HG03280 (cell line): ENCODE results near the gene NCOA1.
"Not testable (repeated sequence)": the region's sequence is repeated elsewhere in the genome, so short reads cannot be mapped to it uniquely, and the experiment has no call there.

Experiments
- ATAC-seq: cut with Tn5 transposase; IDR thresholded peaks from one replicate; pipeline ENCODE4 v1.9.1; 2021; ENCODE audit warnings: mild to moderate bottlenecking, moderate library complexity; ENCODE audit not compliant: unreplicated experiment

Gene NCOA1

DNA sequence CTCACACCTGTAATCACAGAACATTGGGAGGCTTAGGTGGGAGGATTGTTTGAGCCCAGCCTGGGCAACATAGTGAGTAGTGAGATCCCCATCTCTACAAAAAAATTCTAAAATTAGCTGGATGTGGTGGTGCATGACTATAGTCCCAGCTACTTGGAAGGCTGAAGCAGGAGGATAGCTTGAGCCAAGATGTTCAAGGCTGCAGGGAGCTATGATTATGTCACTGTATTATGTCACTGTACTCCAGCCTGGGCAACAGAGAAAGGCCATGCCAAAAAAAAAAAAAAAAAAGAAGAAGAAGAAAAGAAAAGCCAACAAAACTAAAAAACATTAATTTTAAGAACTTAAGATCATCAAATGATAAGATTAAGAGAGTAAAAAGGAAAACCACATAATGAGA is 17.4 kb upstream of the NCOA1 start:
- ATAC-seq: no peak

- ATAC-seq: no peak
These were observed 17.0 kb upstream of the NCOA1 start for GRCh38 chr2:24474053-24474452.

- ATAC-seq: no peak
These were observed 13.8 kb upstream of the NCOA1 start for GRCh38 chr2:24477229-24477628.

GRCh38 chr2:24478243-24478642 is 12.8 kb upstream of the NCOA1 start:
- no peak for ATAC-seq

DNA sequence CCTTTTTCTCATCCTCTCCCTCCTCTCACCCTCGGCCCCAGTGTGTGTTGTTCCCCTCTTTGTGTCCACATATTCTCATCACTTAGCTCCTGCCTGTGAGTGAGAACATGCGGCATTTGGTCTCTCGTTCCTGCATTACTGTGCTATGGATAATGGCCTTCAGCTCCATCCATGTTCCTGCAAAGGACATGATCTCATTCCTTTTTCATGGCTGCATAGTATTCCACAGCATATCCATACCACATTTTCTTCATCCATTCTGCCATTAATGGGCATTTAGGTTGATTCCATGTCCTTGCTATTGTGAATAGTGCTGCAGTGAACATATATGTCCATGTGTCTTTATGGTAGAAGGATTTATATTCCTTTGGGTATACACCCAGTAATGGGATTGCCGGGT is 10.8 kb upstream of the NCOA1 start:
- ATAC-seq: no peak

DNA sequence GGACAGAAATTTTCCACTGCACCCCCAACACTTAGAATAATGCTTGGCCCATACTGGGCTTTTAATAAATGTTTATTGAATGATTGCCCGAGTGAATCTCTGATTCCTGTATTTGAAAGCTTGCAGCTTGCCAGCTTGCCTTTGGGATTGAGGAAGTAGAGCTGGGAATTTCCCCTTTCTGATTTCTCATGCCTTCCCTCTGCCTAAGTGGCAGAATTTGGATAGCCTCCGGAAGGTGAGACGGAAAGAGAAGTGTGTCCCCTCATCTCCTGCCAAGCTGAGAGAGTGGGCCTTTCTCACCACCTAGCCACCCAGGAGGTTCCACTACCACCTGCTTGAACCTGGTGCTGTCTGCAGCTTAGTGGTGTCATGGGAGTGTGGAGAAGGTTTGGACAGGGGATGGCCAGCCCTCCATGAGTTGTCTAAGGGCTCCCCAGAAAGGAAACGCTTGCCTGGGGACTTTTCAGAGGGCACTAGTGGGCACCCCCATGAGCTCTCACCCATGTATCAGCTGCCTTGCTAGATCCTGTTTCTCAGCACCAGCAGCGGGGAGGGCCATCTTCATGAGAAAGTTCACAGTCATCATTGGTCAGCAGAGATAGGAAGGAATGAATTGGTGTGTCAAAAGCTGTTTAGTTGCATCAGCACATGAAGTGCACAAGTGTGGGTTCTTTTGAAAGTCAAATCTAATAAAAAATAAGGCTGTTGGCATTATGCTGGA is 8.6 kb upstream of the NCOA1 start:
- ATAC-seq: no peak

GRCh38 chr2:24482972-24483300 is 8.1 kb upstream of the NCOA1 start:
- ATAC-seq: no peak

- ATAC-seq: not testable (repeated sequence)
These were observed 6.4 kb upstream of the NCOA1 start for GRCh38 chr2:24484677-24485076.

GRCh38 chr2:24485197-24485596 is 5.9 kb upstream of the NCOA1 start:
- ATAC-seq: no peak

GRCh38 chr2:24486636-24487205 is 4.3 kb upstream of the NCOA1 start:
- ATAC-seq: no peak

DNA sequence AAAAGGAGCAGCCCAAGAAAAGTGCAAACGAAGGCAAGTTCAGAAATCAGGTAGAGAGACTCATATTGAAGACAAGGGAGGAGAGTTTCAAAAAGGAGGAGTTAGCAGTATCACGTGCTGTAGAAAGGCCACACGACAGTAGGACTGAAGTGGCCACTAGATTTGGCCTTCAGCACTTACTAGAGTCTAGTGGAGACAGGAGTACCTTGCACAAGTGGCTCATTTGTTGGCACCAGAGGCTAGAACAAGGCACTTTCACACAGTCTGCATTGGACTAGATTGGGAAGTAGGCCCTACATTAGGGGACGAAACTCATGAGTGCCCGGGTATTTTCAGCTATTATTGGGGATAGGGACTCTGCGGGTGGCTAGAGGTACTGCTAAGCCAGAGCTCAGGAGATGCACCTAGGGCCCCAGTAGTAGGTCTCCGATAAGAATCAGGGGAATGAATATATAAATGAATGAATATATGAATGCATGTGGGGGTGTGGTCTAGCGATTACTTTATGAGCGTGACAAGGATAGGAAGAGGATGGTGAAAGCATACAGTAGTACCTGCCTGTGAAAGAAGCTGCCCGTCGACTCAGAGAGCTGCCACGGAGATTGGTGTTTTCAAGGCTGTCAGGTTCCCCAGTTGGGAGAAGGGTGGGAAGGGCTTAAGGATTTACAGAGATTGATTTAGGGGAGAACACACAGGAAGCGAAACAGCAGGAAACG is 1.4 kb upstream of the NCOA1 start:
- no peak for ATAC-seq

GRCh38 chr2:24490181-24490689 is 819 bp upstream of the NCOA1 start:
- ATAC-seq: no peak

- peak; percentile 34 for ATAC-seq
These were observed 727 bp downstream of the NCOA1 start for GRCh38 chr2:24491542-24492420.

DNA sequence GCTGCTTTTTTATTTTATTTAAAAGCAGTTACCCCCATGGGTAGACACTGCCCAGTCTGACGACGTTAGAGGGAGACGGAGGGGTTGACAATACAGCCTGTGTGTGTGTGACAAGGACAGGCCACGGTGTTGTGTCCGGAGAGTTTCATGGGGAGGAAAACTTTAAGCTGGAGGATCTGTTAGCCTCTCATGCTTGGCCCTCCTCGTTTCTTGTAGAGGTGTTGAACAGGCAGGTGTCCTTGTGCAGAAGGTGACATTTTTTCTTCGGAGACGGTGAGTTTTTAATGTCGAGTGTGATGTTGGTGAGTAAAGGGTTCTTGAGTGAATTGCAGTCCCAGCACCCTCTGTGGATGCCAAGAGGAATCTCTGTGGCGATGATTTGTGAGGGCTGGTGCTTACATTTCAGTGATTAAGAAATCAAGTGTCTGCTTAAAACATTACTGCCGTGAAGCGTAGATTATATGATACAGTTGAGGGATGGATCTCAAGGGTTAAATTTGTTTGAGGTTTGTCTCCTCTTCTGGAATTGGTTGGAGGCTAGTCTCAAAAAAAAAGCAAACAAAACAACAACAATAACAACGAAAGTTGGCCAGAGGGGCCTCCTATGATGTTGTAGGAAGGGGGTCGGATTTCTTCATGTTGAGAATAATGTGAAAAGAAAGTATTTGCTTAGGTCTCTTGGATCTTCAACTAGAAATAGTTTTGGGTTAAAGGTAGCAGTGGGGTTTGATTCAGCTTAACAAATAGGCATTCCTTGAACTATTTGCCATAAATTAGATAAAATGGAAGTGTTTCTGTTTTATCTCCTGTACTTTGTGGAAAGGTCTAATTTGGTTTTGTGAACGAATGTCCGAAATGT is 1.6 kb downstream of the NCOA1 start:
- ATAC-seq: no peak

DNA sequence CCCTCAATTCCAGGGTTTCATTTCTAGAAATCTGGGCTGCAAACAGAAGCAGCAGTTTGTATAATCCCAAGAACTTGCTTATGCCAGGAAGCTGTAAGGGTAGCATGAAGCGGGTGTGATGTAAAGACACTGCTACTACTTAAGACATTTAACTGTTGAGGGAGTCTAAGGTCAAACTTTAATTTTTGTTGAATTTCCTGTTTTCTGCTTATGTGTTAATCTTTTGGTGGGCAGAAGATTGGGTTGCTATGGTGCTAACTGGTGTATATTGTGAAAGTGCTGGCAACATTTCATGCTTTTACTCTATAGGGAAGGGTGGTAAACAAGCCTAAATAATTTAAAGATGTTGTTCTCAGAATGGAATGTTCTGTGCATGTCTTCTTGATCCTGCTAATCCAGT is 2.7 kb downstream of the NCOA1 start:
- ATAC-seq: no peak

DNA sequence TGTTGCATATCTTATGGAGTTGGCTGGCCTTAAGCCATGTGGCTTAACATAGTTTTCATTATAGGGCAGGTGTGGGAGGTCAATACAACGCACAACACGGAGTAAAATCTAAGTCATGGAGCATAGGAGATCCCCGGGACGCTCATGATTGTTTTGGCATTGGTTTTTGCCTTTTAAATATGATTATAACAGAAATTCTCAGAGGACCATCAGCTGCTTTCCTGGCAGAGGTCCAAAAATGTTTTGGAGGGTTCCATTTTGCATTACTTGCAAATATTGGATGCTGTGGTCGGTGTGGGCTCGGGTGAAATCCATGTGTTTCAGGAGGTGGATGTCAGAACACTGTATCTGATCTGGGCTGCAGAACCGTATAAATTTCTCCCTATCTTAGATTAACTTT is 3.4 kb downstream of the NCOA1 start:
- no peak for ATAC-seq

DNA sequence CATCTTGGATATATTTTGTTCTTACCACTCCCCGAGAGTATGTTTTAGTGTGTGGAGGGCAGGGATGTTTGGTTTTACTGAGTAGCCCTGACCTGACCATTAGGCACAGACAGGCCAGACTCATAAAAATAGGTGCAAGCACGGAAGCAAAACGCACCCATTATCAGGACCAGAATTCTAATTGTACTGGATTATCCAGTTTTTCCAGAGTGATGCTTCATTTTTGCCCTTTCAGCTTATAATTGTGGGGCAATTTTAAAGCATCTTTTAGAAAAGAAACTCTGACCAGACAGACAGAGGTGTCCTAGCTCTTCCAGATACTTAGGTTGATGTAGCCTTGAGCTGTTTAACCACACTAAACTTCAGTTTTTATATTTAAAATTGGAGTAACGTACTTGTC is 4.4 kb downstream of the NCOA1 start:
- ATAC-seq: no peak

GRCh38 chr2:24496959-24497358 is 5.9 kb downstream of the NCOA1 start:
- ATAC-seq: no peak

DNA sequence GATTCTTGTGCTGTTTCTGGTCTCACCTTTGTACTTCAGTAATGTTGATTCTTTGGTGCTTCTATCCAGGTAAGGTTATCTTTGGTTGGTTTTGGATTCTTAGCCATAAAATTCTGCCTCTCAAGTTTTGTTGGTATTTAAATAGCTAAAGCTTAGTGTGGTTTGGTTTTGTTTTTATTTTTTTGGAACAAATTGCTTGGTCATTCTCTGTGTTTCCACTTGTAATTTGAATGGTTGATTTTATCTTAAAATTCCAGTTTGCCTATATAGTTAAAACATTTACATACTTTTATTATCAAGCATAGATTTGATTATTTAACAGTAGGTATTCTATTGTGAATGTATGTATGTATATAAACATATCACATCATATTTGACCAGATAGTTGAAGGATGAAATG is 6.6 kb downstream of the NCOA1 start:
- no peak for ATAC-seq

GRCh38 chr2:24498121-24498520 is 7.1 kb downstream of the NCOA1 start:
- ATAC-seq: no peak
